ENCODE measurements around the gene PISD.
"Not testable (repeated sequence)": the region's sequence is repeated elsewhere in the genome, so short reads cannot be mapped to it uniquely, and the experiment has no call there.

PISD gene

DNA sequence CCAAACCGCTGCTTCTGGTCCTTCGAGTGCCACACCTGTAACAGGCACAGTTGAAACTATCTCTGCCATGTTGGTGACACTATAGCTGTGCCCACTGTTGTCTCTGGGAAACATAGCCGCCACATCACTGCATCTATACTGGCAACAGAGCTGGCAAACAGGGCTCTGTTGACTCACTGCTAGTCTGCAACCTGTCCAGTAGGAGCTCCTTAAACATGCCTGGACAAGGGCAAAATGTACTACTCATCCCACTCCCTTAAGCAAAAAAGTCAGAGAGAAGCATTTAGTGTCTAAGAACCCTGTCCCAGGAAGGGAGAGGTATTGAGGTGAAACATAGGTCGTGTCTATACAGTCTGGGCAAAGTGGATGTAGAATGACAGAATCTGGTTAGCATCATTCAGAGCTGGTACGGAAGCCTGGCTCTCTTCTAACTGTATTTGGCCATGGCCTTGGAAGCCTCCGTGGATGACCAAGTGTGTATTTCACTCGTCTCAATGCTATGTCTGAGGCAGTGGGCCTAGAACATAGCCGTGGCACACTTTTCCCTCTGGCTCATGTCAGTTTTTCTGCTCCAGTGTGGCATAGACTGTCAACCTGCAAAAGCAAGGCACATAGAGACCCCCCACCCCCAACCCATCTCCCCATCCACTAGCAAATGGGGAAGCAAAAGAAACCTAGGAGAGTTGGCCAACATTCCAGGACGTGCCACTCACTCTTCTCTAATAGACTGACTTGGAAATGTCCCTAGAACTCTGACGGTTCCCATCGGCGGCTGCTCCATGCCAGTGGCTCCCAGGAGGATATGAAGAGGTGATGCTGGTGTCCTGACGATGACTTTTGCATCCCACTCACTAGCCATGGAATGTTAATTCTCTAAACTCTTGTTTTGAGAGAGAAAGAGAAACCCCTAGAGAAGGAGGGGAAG, 21.4 kb upstream of the PISD start:
- TF ChIP-seq, protein P1, sequence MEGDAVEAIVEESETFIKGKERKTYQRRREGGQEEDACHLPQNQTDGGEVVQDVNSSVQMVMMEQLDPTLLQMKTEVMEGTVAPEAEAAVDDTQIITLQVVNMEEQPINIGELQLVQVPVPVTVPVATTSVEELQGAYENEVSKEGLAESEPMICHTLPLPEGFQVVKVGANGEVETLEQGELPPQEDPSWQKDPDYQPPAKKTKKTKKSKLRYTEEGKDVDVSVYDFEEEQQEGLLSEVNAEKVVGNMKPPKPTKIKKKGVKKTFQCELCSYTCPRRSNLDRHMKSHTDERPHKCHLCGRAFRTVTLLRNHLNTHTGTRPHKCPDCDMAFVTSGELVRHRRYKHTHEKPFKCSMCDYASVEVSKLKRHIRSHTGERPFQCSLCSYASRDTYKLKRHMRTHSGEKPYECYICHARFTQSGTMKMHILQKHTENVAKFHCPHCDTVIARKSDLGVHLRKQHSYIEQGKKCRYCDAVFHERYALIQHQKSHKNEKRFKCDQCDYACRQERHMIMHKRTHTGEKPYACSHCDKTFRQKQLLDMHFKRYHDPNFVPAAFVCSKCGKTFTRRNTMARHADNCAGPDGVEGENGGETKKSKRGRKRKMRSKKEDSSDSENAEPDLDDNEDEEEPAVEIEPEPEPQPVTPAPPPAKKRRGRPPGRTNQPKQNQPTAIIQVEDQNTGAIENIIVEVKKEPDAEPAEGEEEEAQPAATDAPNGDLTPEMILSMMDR (IDR thresholded peaks at IDR 0.05; ENCODE audit: low read depth, low read length, missing control alignments) = no peak
- H3K4me3 ChIP-seq (ENCODE audit: low read depth, low read length) = no peak overlapping the region
- DNase-seq (ENCODE audit: low read depth) = no peak

DNA sequence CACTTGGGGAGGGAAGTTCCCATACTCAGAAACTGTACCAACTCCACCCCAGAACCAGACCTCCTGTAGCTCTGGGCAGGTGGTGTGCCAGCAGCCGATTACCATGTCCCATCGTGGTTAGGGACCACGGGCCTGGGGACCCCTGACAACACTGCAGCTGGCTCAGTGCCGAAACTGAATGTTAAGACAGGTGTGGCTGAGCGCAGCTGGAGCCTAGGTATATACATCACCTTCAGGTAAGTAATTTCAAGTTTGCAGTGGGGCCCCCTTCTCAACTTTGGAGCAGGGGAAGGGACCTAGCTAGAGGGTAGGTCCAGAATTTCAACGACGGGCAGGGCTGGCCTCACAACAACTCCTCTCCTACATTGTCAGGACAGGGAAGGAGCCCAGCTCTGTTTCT, 20.7 kb upstream of the PISD start:
- no peak overlapping the region for H3K4me3 ChIP-seq (ENCODE audit: low read depth, low read length)
- TF ChIP-seq, protein P1 (IDR thresholded peaks at IDR 0.05; ENCODE audit: low read depth, low read length, missing control alignments) = no peak
- DNase-seq (ENCODE audit: low read depth) = no peak

DNA sequence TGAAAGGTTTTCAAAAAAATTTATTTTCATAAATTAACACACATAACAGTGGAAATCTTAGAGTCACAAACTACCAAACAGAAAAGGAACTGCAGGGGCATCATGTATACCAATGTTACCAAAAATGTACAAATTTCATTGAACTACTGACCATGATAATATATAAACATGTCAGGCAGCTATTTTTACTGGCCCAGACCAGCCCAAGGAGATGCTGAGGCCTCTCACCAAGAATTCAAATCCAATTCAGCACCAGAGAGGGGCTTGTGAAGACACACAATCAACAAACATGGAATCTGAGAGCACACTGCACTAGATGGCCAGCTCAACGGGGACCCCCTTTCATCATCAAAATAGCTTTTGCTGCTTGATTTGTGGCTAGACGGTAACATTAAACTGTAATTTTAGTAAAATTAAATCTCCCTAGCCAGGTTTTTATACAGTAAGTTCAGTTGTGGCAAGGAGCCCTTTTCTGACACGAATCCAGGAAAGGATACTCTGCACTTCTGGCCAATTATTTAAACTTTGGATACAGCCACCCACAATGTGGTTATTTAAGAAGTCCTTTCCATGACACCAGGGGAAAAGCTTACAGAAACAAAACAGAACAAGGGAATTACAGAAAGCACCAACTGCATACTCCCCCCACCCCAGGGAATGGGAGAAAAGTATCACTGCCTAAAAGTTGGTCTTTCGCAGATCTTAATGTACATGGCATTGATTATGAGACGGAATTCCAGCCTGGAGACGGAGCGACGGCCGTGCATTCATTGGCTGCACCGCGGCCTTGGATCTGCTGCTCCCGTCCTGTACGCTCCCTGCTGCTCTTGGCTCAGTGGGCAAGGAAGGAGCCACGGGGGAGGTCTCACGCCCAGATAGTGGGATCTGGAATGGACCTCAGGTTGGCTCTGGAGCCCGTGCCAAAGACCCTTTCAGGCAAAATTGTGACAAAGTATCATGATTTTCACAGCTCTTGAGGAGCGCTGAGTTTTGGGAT, 19.6 kb upstream of the PISD start:
- DNase-seq (ENCODE audit: low read depth) = no peak
- no peak overlapping the region for H3K4me3 ChIP-seq (ENCODE audit: low read depth, low read length)
- TF ChIP-seq, protein P1 (IDR thresholded peaks at IDR 0.05; ENCODE audit: low read depth, low read length, missing control alignments) = no peak

DNA sequence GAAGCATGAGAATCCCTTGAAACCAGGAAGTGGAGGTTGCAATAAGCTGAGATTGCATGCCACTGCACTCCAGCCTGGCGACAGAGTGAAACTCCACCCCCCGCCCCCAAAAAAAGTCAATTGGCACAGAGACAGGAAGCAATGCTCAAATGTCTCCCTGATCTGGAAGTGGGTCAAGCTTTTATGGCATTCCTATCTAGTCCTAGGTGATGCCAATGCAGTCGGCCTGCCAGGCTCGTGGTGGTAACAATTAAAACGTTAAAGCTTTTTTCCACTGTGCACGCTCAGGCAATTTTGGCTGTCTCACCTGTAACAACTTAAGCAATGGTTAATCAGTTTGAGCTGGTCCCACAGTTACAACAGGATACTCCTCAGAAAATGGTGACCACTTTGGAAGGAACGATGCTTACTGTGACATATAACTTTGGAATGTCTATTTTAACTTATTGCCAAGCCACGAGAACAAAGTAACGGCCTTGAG, 18.9 kb upstream of the PISD start:
- no peak for DNase-seq (ENCODE audit: low read depth)

DNA sequence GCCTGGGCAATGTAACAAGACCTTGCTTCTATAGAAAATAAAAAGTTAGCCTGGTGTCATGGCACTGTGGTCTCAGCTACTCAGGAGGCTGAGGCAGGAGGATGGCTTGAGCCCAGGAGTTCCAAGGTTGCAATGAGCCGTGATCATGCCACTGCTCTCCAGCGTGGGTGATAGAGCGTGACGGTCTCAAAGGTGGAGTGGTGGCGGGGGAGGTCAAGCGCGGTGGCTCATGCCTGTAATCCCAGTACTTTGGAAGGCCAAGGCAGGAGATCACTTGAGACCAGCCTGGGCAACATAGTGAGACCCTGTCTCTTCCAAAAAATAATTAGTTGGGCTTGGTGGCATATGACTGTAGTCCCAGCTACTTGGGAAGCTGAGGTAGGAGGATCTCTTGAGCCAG, 16.7 kb upstream of the PISD start:
- no peak overlapping the region for H3K4me3 ChIP-seq (ENCODE audit: low read depth, low read length)
- no peak for DNase-seq (ENCODE audit: low read depth)
- TF ChIP-seq, protein P1 (IDR thresholded peaks at IDR 0.05; ENCODE audit: low read depth, low read length, missing control alignments) = no peak

More for the DNA sequence above, 18.9 kb upstream of the PISD start:
- no peak overlapping the region for H3K4me3 ChIP-seq (ENCODE audit: low read depth, low read length)
- TF ChIP-seq, protein P1 (IDR thresholded peaks at IDR 0.05; ENCODE audit: low read depth, low read length, missing control alignments) = no peak

DNA sequence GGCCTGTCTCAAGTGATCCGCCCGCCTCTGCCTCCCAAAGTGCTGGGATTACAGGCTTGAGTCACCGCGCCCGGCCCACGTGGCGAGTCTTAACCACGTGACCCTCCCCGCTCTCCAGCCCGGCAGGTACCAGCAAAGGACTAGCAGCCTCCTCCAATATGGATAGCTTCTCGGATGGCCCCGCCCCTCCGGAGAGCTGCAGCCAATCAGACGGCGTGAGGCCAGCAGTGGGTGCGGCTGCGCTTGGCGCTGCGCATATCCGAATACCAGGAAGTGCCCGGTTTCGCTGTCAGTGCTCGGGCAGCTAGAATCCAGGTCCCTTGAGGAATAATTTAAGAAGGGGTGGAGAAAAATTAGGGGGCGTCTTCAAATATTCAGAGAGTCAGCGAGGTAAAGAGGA, 14.7 kb upstream of the PISD start:
- TF ChIP-seq, protein P1 (IDR thresholded peaks at IDR 0.05; ENCODE audit: low read depth, low read length, missing control alignments) = no peak
- peak; percentile 78 for DNase-seq (ENCODE audit: low read depth)
- H3K4me3 ChIP-seq (ENCODE audit: low read depth, low read length) = peak overlapping the region; percentile 48

DNA sequence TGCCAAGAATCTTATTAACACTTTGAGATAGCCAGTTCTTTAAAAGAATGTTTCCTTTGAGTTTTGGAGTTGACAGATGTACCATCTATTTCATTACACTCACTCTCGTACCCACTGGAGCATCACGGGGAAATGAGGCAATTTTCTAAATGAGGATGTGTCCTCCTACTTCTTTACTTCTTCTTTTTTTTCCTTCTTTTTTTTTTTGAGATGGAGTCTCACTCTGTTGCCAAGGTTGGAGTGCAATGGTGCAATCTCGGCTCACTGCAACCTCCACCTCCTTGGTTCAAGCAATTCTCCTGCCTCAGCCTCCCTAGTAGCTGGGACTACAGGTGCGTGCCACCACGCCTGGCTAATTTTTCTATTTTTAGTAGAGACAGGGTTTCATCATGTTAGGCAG, 12.2 kb upstream of the PISD start:
- H3K4me3 ChIP-seq (ENCODE audit: low read depth, low read length); DNase-seq (ENCODE audit: low read depth): not testable (repeated sequence)

DNA sequence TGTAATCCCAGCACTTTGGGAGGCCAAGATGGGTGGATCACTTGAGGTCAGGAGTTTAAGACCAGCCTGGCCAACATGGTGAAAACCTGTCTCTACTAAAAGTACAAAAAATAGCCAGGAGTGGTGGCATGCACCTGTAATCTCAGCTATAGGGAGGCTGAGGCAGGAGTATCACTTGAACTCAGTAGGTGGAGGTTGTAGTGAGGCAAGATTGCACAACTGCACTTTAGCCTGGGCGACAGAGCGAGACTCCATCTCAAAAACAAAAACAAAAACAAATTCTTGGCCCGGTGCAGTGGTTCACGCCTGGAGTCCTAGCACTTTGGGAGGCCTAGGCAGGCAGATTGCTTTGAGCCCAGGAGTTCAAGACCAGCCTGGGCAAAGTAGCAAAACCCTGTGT, 6.8 kb upstream of the PISD start:
- H3K4me3 ChIP-seq (ENCODE audit: low read depth, low read length); DNase-seq (ENCODE audit: low read depth): not testable (repeated sequence)
